K562 (cell line): Measurements from ENCODE around the gene LMNA. TPM values are rescaled to one million over a fixed set of nuclear protein-coding genes. Genes with fewer than 3 reads are reported as not detected.
A peak's percentile ranks its signal among the peaks of the same experiment; 100 is the strongest.

ENCODE experiments used
- ARID3A ChIP-seq: IDR thresholded peaks from 2 replicates; pipeline ENCODE4 v1.6.1; 2012; ENCODE audit warnings: low read depth, low read length, improper control_type of control experiment, borderline replicate concordance
- EHMT2 ChIP-seq: fragments of 450-650 bp; IDR thresholded peaks from 2 replicates; pipeline ENCODE4 v1.6.1; 2018; ENCODE audit warnings: antibody characterized with exemption
- ESRRA ChIP-seq: fragments of 450-650 bp; IDR thresholded peaks from 2 replicates; pipeline ENCODE4 v1.6.1; 2014; ENCODE audit warnings: low read depth, mild to moderate bottlenecking, moderate library complexity, borderline replicate concordance
- ETV5 ChIP-seq: sonication (generic); formaldehyde crosslinking; IDR thresholded peaks from 2 replicates; pipeline ENCODE4 v1.4.0; 2020; ENCODE audit warnings: low read depth, mild to moderate bottlenecking, missing genetic modification reagents
- GABPA ChIP-seq: fragments of 200-800 bp; sonication (Bioruptor generic); conservative IDR thresholded peaks from 2 replicates; pipeline ENCODE4 v1.6.1; 2016; ENCODE audit warnings: low read depth, missing genetic modification characterization, missing compliant biosample characterization
- HDAC6 ChIP-seq: IDR thresholded peaks from 2 replicates; pipeline ENCODE4 v1.6.1; 2012; ENCODE audit warnings: low read depth, mild to moderate bottlenecking, control low read depth, inconsistent platforms, low read length, moderate library complexity
- ILK ChIP-seq: fragments of 450-650 bp; IDR thresholded peaks from 2 replicates; pipeline ENCODE4 v1.6.1; 2016; ENCODE audit warnings: missing genetic modification characterization, low read depth, mild to moderate bottlenecking, missing compliant biosample characterization, moderate library complexity, borderline replicate concordance
- NR0B1 ChIP-seq: fragments of 450-650 bp; IDR thresholded peaks from one replicate; pipeline ENCODE4 v1.6.1; 2018; ENCODE audit warnings: mild to moderate bottlenecking, moderate library complexity; ENCODE audit not compliant: partially characterized antibody
- PBX2 ChIP-seq, 2 experiments: IDR thresholded peaks in 1 of 2; conservative IDR thresholded peaks in 1 of 2; 2 replicates each; pipeline ENCODE4 v1.6.1; 2016; ENCODE audit warnings: low read depth in 2 of 2, mild to moderate bottlenecking in 1 of 2, missing compliant biosample characterization in 1 of 2, missing genetic modification characterization in 1 of 2, moderate library complexity in 1 of 2
- SAFB2 ChIP-seq: fragments of 200-400 bp; formaldehyde crosslinking; IDR thresholded peaks from 2 replicates; pipeline ENCODE4 v1.6.1; 2018; ENCODE audit warnings: borderline replicate concordance, low read length, low read depth, moderate library complexity; ENCODE audit not compliant: severe bottlenecking
- SMAD2 ChIP-seq: fragments of 150-350 bp; IDR thresholded peaks from 2 replicates; pipeline ENCODE4 v1.6.1; 2014; ENCODE audit warnings: low read depth, mild to moderate bottlenecking, low read length
- SOX6 ChIP-seq: fragments of 450-650 bp; IDR thresholded peaks from 2 replicates; pipeline ENCODE4 v1.6.1; 2014; ENCODE audit warnings: mild to moderate bottlenecking
- SRSF7 ChIP-seq: fragments of 200-400 bp; formaldehyde crosslinking; optimal IDR thresholded peaks from 2 replicates; pipeline ENCODE3; 2017; ENCODE audit warnings: mild to moderate bottlenecking, low read depth, low read length
- ZBTB34 ChIP-seq: fragments of 250-450 bp; sonication (Bioruptor Pico); IDR thresholded peaks from 2 replicates; pipeline ENCODE4 v1.8.0; 2021; ENCODE audit warnings: mild to moderate bottlenecking, moderate library complexity
- ZNF134 ChIP-seq: fragments of 250-450 bp; sonication (Bioruptor Pico); conservative IDR thresholded peaks from 2 replicates; pipeline ENCODE4 v1.4.0; 2020
- ZNF143 ChIP-seq: sonication (generic); formaldehyde crosslinking; IDR thresholded peaks from 2 replicates; pipeline ENCODE4 v1.9.0; 2022; ENCODE audit warnings: mild to moderate bottlenecking, missing genetic modification reagents
- ZNF224 ChIP-seq: sonication (generic); formaldehyde crosslinking; IDR thresholded peaks from 2 replicates; pipeline ENCODE4 v1.8.0; 2022; ENCODE audit warnings: mild to moderate bottlenecking, missing genetic modification reagents
- ZNF431 ChIP-seq: sonication (generic); formaldehyde crosslinking; IDR thresholded peaks from 2 replicates; pipeline ENCODE4 v1.8.0; 2022; ENCODE audit warnings: mild to moderate bottlenecking, missing genetic modification reagents
- ZNF707 ChIP-seq: fragments of 250-450 bp; sonication (Bioruptor Pico); conservative IDR thresholded peaks from 2 replicates; pipeline ENCODE4 v1.8.0; 2022; ENCODE audit warnings: inconsistent platforms, mild to moderate bottlenecking, moderate library complexity
- polyA plus RNA-seq, 8 experiments: library from polyadenylated mRNA; depleted of rRNA in 4 of 8; stranded (reverse) in 5 of 8; unstranded in 3 of 8; fragments of >200 nt; fragmentation: Nextera tagmentation in 2 of 8; fragmentation: Illumina TruSeq in 1 of 8; extraction: Ambion mirVana in 2 of 8; extraction: Trizol in 1 of 8; gene quantifications; 2 replicates each; pipeline versions ENCODE4 v1.2.1 to v1.2.3, GENCODE V29; 2011 to 2014; ENCODE audit warnings: inconsistent platforms in 1 of 8, missing spikeins in 1 of 8
- total RNA-seq, 7 experiments: library from RNA; depleted of rRNA in 6 of 7; stranded (reverse); fragments of >200 nt in 6 of 7; fragmentation: Illumina TruSeq in 2 of 7; extraction: Trizol in 2 of 7; gene quantifications; 2 replicates each; pipeline versions ENCODE4 v1.2.1 to v1.2.3, GENCODE V29; 2011 to 2021; ENCODE audit warnings: low replicate concordance in 1 of 7

The LMNA gene
- total and polyA plus RNA-seq, 9 of the 15 experiments (the other 6 are each of a cell fraction or from before 2014, with no cell fraction given), result 1.00 to 347 (median 88.2) TPM

GRCh38 chr1:156123356-156124196 is 9.1 kb downstream of the LMNA start (continued):
- TF ChIP-seq PBX2 (CRISPR knock-in tag; IDR thresholded peaks at IDR 0.05; ENCODE audit: low read depth) (no peak), PBX2 (tag; conservative IDR thresholded peaks at IDR 0.05; ENCODE audit: low read depth) (peak; percentile 60; the same call in 1 of the 2 replicates), ZNF707 (CRISPR knock-in tag) (no peak), SMAD2 (no peak), ILK (no peak), ZBTB34 (CRISPR knock-in tag) (no peak), ZNF224 (no peak), ETV5 (CRISPR knock-in tag) (no peak), ZNF431 (CRISPR knock-in tag) (no peak), EHMT2 (peak; percentile 61; the same call in 1 of the 2 replicates), ZNF134 (CRISPR knock-in tag) (0 out of 2 replicates have a peak, but pooled peaks have one; percentile 6), SRSF7 (no peak), GABPA (tag) (no peak), SOX6 (no peak), ESRRA (no peak), NR0B1 (no peak), SAFB2 (no peak), ARID3A (no peak), ZNF143 (CRISPR knock-in tag) (no peak), HDAC6 (no peak)
